Measurements from ENCODE around the gene THADA.
"Not testable (repeated sequence)": the region's sequence is repeated elsewhere in the genome, so short reads cannot be mapped to it uniquely, and the experiment has no call there.

The THADA gene

GRCh38 chr2:43199492-43200488 is 396.0 kb downstream of the THADA start:
- DNase-seq, result no peak

DNA sequence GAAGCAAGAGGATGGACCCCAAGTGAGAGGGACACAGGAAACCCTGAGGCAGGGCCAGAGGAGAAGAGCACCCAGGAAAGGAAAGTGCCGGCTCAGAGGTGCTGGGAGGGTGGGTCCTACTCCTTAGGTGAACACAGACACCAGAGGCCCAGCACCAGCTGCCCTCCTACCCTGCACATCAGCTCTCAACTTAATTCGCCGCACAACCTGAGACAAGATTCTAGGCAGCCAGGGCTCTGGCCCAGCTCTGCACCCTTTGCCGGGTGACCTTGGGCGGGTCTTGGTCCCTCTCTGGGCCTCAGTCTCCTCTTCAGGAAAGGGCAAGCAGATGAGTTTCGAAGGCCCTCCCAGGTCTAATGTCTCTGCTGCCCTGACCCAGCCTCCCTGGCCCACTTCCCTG is 397.6 kb downstream of the THADA start:
- no peak for DNase-seq

DNA sequence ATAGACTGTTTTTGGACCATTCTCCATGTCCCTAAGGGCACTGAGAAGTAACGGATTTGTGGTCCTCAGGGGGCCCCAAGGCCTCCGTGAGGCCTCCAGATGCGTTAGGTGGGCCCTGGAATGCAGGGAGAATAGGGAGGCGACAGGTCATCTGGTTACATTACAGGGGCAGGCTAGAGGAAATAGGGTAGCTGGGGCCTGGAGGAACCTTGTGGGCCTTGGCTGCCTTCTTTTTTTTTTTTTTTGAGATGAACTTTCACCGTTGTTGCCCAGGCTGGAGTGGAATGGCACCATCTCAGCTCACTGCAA is 398.3 kb downstream of the THADA start:
- no peak for DNase-seq

- peak; percentile 36 for DNase-seq
Observed at GRCh38 chr2:43196768-43197587, 398.9 kb downstream of the THADA start.

GRCh38 chr2:43194121-43194869 is 401.5 kb downstream of the THADA start:
- DNase-seq, result no peak

DNA sequence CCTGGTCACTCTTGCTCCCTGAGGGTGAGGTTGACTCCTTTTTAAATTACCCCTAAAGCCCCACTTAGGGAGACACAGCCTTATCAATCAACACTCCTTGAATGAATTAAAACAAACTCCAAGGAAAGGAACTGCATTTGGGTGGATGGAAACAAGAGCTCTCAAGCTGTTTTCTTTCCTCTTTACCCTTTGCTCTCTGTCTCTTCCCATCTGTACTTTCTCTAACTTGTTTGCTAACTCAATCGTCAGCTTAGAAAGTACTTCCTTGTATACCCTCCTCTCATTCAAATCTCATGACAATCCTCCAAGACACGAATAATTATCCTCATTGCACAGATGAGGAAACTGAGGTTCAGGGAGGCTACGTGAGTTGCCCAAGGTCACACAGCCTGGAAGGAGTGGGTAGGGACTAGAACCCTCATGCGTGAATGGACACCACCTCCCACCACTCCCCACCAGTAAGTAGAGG is 402.2 kb downstream of the THADA start:
- DNase-seq, result no peak

DNA sequence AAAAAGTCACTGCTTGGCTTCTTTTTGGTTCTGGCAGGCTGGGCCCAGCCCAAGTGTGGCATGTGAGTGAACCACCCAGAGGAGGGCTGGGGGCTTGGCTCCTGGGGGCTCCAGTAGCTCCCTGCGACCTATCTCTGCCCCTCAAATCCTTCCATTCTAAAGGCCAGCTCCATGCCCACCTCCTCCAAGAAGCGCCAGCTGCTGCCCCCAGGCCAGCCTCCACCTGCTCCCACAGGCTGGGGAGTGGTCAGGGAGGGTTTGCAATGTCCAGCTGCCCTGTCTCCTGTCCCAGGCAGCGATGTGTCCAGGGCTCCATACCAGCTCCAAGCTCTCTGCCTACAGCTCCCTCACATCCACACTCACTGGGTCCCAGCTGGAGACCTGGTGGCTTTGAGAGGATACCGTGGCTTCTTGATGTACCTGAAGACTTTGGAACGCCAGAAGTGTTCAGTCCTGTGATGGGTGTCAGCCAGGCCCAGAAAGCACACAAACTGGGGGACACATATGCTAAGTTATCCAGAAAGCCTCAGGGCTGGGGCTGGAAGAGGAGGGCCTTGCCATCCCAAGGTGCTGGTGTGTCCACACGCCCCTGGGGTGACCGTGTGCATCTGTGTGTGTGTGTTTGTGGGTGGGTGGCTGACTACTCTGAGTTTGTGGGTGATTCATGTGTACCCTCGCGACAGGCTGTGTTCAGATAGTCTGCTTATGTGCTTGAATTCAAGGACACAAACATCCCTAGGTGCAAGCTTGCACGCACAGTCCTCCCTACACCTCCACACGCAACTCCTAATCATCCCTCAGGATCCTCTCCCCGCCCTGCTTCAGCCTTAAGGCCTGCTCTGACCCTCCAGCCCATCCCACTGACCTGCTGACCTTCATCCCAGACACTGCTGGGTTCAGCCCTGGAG is 402.8 kb downstream of the THADA start:
- DNase-seq, result peak; percentile 37

- DNase-seq, result peak; percentile 52
Observed at GRCh38 chr2:43191947-43192516, 403.8 kb downstream of the THADA start.

GRCh38 chr2:43190311-43191052 is 405.4 kb downstream of the THADA start:
- DNase-seq, result no peak

- not testable (repeated sequence) for DNase-seq
Observed at GRCh38 chr2:43189861-43190260, 406.0 kb downstream of the THADA start.

DNA sequence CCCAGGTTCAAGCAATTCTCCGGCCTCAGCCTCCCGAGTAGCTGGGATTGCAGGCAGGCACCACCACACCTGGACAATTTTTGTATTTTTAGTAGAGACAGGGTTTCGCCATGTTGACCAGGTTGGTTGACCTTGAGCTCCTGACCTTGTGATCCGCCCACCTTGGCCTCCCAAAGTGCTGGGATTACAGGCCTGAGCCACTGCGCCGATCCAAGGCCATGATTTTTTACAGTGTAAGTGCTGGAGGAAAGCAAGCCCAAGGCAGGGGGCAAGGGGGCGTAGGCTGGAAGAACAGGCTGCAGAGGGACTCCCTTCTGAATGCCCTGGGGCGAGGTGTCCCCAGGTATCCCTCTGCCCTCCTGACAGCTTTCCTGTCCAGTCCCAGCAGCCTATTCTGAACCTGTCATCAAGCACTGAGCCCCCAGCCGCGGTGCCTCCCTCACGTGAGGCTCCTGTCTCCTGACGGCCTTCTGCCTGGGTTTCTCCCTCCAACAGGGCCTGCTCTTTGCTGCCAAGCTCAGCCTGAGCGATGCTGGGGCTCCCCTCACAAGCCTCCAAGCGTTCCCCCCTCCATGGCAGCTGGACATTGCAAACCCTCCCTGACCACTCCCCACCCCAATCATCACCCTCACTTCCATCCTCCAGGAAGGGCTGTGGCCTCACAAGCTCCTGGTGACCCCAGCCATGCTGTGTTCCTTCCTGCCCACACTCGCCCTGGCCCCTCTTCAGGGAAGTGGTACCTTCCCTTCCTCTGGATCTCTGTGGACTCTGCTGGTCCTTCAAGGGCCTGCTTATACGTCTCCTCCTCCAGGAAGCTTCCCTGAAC is 407.1 kb downstream of the THADA start:
- no peak for DNase-seq

GRCh38 chr2:43186679-43187374 is 409.0 kb downstream of the THADA start:
- DNase-seq, result no peak

DNA sequence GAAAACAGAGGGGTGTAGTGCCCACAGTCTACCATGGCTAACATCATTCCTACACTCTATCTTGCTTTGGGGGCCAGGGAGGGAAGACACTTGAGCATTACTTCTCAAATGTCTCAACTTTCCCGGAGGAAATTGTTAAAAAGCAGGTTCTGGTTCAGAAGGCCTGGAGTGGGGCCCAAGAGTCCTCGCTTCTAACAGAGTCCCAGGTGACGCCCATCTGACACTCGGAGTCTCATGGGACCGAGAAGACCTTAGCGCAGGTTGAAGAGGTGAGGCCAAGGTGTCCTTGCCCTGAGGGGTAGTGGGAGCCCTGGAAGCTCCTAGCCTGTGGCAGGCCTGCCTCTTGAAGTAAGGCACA is 409.5 kb downstream of the THADA start:
- no peak for DNase-seq

- no peak for DNase-seq
Observed at GRCh38 chr2:43185146-43185545, 410.7 kb downstream of the THADA start.

- DNase-seq, result peak; percentile 71
Observed at GRCh38 chr2:43184339-43184895, 411.4 kb downstream of the THADA start.

DNA sequence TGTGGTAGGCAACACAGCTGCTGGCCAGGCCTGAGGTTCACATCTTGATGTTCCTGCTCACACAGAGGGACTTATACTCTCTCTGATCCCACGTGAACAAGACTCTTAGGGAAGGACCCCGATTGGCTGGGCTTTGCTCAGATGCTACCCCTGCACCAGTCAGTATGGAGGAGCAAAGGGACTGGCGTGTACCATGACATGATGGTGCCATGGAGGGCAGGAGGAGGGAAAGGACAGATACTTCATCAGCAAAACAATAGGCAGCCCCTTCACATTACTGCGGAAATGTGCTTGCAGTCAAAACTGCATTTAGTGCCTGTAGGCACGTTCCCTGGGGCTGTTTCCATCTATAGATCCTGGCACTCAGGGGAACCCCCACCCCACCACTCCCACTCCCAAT is 412.1 kb downstream of the THADA start:
- DNase-seq, result no peak

DNA sequence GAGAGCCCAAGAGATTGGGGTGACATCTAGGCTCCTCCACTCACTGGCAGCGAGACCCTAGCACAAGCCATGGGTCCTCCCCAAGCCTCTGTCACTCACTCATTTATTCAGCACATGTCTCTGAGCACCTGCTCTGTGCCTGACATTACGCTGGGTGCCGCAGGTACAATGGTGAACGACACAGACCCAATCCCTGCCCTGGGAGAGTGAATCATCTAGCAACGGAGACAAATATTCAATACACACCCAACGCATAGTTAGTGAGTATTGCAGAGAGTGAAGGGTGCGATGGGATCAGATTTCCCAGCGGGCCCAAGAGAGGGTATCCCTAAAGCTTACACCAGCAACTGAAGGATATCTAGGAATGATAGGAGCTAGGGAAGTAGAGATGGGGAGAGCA is 414.9 kb downstream of the THADA start:
- DNase-seq, result no peak

Measured in stimulated activated CD4-positive, alpha-beta T cell treated with anti-CD3 and anti-CD28 coated beads, Interleukin-15, amount 100 ng/mL, for 24 hours (primary cell).